Ovary (tissue), 9 donors: ENCODE results near the gene IFIT5. TPM values are rescaled to one million over a fixed set of nuclear protein-coding genes. Genes with fewer than 3 reads are reported as not detected.

ENCODE experiments used
- DNase-seq, 5 donors: peaks; one replicate each; pipeline ENCODE4 v3.0.0-alpha.2; 2019 to 2020
- H3K27ac ChIP-seq, 2 donors: fragments of 200-600 bp; one replicate each; pipeline versions ENCODE4 v1.5.1 to v1.8.0; 2019 to 2022
- H3K27me3 ChIP-seq: fragments of 200-600 bp; one replicate; pipeline ENCODE4 v1.8.0; 2022
- H3K36me3 ChIP-seq: fragments of 200-600 bp; sonication (generic); one replicate; pipeline ENCODE4 v1.5.1; 2019
- H3K4me1 ChIP-seq: one replicate; pipeline ENCODE4 v1.8.1; 2013; ENCODE audit warnings: mild to moderate bottlenecking, moderate library complexity; ENCODE audit not compliant: insufficient read depth
- H3K4me3 ChIP-seq: fragments of 200-600 bp; sonication (generic); one replicate; pipeline ENCODE4 v1.5.1; 2017
- H3K9me3 ChIP-seq, 2 donors: fragments of 200-600 bp in 1 of 2; sonication (generic) in 1 of 2; one replicate each; pipeline versions ENCODE4 v1.5.1 to v1.8.1; 2013 to 2019; ENCODE audit warnings: mild to moderate bottlenecking in 1 of 2, moderate library complexity in 1 of 2
- EP300 ChIP-seq: sonication (generic); formaldehyde crosslinking; IDR thresholded peaks from one replicate; pipeline ENCODE4 v1.6.1; 2017; ENCODE audit warnings: antibody characterized with exemption
- POLR2A ChIP-seq: fragments of 450-650 bp; IDR thresholded peaks from one replicate; pipeline ENCODE4 v1.6.1; 2017; ENCODE audit warnings: antibody characterized with exemption, mild to moderate bottlenecking, moderate library complexity
- WGBS, 3 donors: extraction: QIAGEN DNeasy Blood & Tissue Kit in 1 of 3; methylation state at CpG; one replicate each; pipeline versions ENCODE4 v1.1.5 to v1.1.7; 2013 to 2017; 5-methylcytosine and 5-hydroxymethylcytosine counted together
- intact Hi-C, 4 donors: fragments of 100-400 bp; cut with DNase I; formaldehyde crosslinking; loops; one replicate each; pipeline versions ENCODE4 v1.11.0 to v1.15.1; 2022 to 2023
- polyA plus RNA-seq, 2 donors: library from polyadenylated mRNA; stranded (reverse); fragments of 200-250 nt in 1 of 2; fragments of 350-450 nt in 1 of 2; fragmentation: Illumina TruSeq in 1 of 2; extraction: RNeasy Lipid Tissue Mini Kit (QIAGEN cat#74804) in 1 of 2; gene quantifications; one replicate each; pipeline ENCODE4 v1.2.3, GENCODE V29; 2013 to 2014
- total RNA-seq, 7 donors: library from RNA; depleted of rRNA in 2 of 7; stranded (reverse); fragments of >200 nt in 2 of 7; fragmentation: NEBNext Ultra II Directional in 3 of 7; extraction: Animal tissue kit (Norgen Biotek cat#: 25700) in 3 of 7; gene quantifications; one replicate each; pipeline versions ENCODE4 v1.1.0 to v1.2.4, GENCODE V29; 2016 to 2023
- TF ChIP-seq, protein P1 (sequence below), 3 donors: fragments of 450-650 bp in 2 of 3; fragments of 200-600 bp in 1 of 3; IDR thresholded peaks; one replicate each; pipeline versions ENCODE4 v1.5.1 to v1.8.0; 2016 to 2022; ENCODE audit warnings: antibody characterized with exemption in 3 of 3, mild to moderate bottlenecking in 1 of 3
- donor health status: DM: no; HTN: no; CAD: no; lungs with moderate emphysema.
- donor health status: DM: no; HTN: no; CAD: no.
- donor health status: Bipolar disorder and iron deficiency.
- donor health status: DM: yes; HTN: yes; CAD: no.
- donor health status: DM: no; HTN: no; CAD: no.
- donor health status: DM: yes; HTN: yes; CAD: no.

Gene IFIT5
- total and polyA plus RNA-seq, 9 donors, result 8.7 to 22.0 (median 16.7) TPM

DNA sequence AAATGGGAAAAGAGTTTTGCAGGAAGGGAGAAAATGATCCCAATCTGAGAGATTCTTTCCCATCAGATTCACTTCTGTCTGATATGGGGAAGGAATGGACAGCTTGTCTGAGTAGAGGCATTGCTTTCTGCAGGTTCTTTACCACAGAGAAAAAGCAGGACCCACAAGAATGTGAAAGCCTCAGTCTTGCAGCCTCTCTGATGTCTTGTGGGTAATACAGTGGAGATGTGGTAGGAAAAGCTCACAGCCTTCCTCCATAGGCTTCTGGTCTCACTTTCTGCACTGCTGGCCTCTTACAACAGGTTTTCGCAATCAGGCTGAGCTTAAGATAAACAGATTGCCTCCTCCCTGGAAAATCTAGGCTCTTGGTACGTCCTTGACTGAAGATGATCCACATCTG lies 21.4 kb upstream of the IFIT5 start:
- TF ChIP-seq EP300 (no peak), POLR2A (no peak)
- TF ChIP-seq, protein P1, sequence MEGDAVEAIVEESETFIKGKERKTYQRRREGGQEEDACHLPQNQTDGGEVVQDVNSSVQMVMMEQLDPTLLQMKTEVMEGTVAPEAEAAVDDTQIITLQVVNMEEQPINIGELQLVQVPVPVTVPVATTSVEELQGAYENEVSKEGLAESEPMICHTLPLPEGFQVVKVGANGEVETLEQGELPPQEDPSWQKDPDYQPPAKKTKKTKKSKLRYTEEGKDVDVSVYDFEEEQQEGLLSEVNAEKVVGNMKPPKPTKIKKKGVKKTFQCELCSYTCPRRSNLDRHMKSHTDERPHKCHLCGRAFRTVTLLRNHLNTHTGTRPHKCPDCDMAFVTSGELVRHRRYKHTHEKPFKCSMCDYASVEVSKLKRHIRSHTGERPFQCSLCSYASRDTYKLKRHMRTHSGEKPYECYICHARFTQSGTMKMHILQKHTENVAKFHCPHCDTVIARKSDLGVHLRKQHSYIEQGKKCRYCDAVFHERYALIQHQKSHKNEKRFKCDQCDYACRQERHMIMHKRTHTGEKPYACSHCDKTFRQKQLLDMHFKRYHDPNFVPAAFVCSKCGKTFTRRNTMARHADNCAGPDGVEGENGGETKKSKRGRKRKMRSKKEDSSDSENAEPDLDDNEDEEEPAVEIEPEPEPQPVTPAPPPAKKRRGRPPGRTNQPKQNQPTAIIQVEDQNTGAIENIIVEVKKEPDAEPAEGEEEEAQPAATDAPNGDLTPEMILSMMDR (IDR thresholded peaks at IDR 0.05), result no peak
- Histone ChIP-seq H3K36me3 (no peaks in the 10 kb centered on the region), H3K27ac (peak overlapping the region in 1 of 2 donors; percentile 60), H3K9me3 (no peaks in the 10 kb centered on the region), H3K27me3 (no peaks in the 10 kb centered on the region), H3K4me1 (peaks cover 5% of the 10 kb centered on the region), H3K4me3 (peak overlapping the region; percentile 66)
- 0 to 6% (median 5%) methylated on average over 2 of the region's 2 CpGs for WGBS, 3 donors
- peak in 1 of 5 donors; percentile 31 for DNase-seq
- intact Hi-C loops, result no loop called here

GRCh38 chr10:89393898-89394297 lies 20.5 kb upstream of the IFIT5 start:
- DNase-seq, result no peak
- H3K4me3 ChIP-seq, result peak overlapping the region; percentile 66
- no peak for TF ChIP-seq POLR2A
- TF ChIP-seq, protein P1 (IDR thresholded peaks at IDR 0.05), result no peak
- no peak for TF ChIP-seq EP300
- intact Hi-C loops, result no loop called here
- H3K9me3 ChIP-seq, result no peaks in the 10 kb centered on the region
- H3K27ac ChIP-seq, result peak overlapping the region in 1 of 2 donors; percentile 60
- 12 to 25% (median 14%) methylated on average over 3 of the region's 3 CpGs for WGBS, 3 donors
- peaks cover 5% of the 10 kb centered on the region for H3K4me1 ChIP-seq
- no peaks in the 10 kb centered on the region for H3K27me3 ChIP-seq
- no peaks in the 10 kb centered on the region for H3K36me3 ChIP-seq

GRCh38 chr10:89395141-89395540 lies 19.2 kb upstream of the IFIT5 start:
- Histone ChIP-seq H3K27me3 (no peaks in the 10 kb centered on the region), H3K9me3 (no peaks in the 10 kb centered on the region), H3K27ac (no peak overlapping the region), H3K36me3 (no peaks in the 10 kb centered on the region), H3K4me1 (peaks cover 5% of the 10 kb centered on the region), H3K4me3 (no peak overlapping the region)
- no peak for TF ChIP-seq POLR2A
- TF ChIP-seq, protein P1 (IDR thresholded peaks at IDR 0.05), result no peak
- TF ChIP-seq EP300, result no peak
- DNase-seq, result no peak
- WGBS, 3 donors, result 96 to 97% (median 96%) methylated on average over 2 of the region's 2 CpGs
- intact Hi-C loops, result no loop called here

DNA sequence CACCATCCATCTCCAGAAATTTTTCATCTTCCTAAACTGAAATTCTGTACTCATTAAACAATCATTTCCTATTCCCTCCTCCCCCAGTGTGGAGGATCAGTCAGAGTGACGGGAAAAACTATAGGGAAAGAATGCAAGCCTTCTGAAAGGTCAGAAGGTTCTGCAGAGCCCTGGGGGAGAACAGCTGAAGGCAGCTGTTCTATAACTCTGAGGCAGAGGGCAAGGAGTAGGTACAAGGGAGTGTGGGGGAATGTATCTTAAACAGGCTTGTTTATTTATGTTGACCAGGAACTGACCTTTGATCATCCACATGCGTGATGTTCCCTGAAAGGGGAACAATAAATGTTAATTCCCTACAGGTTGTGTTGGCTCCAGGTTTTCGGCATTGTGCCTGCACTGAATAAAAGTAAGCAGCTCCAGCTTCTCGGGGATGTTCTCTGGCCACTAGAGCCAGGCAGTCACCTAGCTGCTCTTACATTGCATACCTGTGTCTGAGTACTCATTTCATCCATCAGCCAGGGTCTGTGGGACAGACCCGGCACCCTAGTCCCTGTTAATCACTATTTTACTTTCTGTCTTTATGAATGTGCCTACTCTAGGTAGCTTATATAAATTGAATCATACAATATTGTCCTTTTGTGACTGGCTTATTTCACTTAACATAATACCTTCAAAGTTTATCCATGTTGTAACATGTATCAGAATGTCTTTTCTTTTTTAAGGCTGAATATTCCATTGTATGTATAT lies 16.2 kb upstream of the IFIT5 start:
- no peak for TF ChIP-seq EP300
- TF ChIP-seq, protein P1 (IDR thresholded peaks at IDR 0.05), result no peak
- no peak for TF ChIP-seq POLR2A
- intact Hi-C loops, result no loop called here
- WGBS, 3 donors, result 38 to 65% (median 44%) methylated on average over 5 of the region's 5 CpGs
- no peak for DNase-seq
- no peaks in the 10 kb centered on the region for H3K27me3 ChIP-seq
- no peak overlapping the region for H3K27ac ChIP-seq
- no peak overlapping the region for H3K4me3 ChIP-seq
- no peaks in the 10 kb centered on the region for H3K9me3 ChIP-seq
- no peaks in the 10 kb centered on the region for H3K36me3 ChIP-seq
- peaks cover 5% of the 10 kb centered on the region for H3K4me1 ChIP-seq
